Measurements from ENCODE around the gene MCF2L2. TPM values are rescaled to one million over a fixed set of nuclear protein-coding genes. Genes with fewer than 3 reads are reported as not detected.

Gene MCF2L2
- total and polyA plus RNA-seq, 2 of the 13 experiments (the other 11 are each of a cell fraction or from before 2014, with no cell fraction given) = not detected

DNA sequence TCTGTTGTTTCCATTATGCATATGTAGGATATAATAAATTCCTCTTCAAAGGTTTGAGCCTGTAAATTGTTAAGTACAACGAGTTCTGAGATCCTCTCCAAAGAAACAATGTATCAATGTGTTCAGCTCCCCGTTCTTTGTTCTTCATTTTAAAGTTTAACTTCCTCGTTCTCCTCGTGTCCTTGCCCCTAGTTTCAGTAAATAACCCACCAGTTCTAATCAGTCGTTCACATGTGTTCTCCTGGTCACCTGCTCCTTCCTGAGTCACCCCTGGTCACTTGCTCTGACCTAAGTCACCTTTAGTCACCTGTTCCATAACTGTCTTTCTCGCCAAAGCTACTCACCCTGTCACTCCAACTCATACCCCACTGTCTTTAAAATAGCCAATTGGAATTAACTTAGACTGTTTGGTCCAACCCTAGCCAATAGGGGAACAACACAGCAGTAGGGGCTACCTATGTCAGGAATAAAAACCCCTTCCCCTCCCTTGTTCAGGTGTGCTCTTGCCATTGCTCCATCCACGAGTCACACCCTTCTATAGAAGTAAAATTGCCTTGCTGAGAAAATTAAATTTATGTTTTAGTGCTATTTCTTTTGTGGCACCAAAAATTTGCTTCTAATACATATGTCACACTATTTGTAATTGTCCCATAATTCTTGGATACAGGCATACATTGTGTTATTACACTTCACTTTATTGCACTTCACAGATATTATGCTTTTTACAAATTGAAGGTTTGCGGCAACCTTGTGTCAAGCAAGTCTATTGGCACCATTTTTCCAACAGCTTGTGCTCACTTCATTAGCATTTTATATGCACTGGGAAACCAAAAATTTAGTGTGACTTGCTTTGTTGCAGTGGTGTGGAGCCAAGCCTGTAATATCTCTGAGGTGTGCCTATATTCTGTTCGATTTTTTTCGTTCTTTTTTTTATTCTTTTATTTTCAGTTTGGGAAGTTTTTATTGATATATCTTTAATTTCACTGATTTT is 15.3 kb upstream of the MCF2L2 start (continued):
- TF ChIP-seq NR2F6 (IDR thresholded peaks at IDR 0.05) (peak; percentile 53; the same call in 1 of the 2 replicates), NR2F6 (CRISPR knock-in tag; IDR thresholded peaks at IDR 0.05) (no peak), NFYB (CRISPR knock-in tag; IDR thresholded peaks at IDR 0.05) (no peak), FOSL1 (CRISPR knock-in tag; IDR thresholded peaks at IDR 0.05; ENCODE audit: borderline replicate concordance) (no peak), RARA (CRISPR knock-in tag; IDR thresholded peaks at IDR 0.05) (peak; percentile 30; the same call in 1 of the 2 replicates), ZFP90 (CRISPR knock-in tag; IDR thresholded peaks at IDR 0.05; ENCODE audit: borderline replicate concordance) (no peak), NR2F2 (IDR thresholded peaks at IDR 0.05; ENCODE audit: borderline replicate concordance, low read depth) (0 out of 2 replicates have a peak, but pooled peaks have one; percentile 39), GATA4 (IDR thresholded peaks at IDR 0.05; ENCODE audit: borderline replicate concordance, low read depth) (no peak), POLR2A (IDR thresholded peaks at IDR 0.05; ENCODE audit: insufficient read depth in 1 of 2, low read depth in 2 of 2, low read length in 2 of 2) (no peak), ARHGAP35 (CRISPR knock-in tag; IDR thresholded peaks at IDR 0.05; ENCODE audit: borderline replicate concordance) (no peak), PHB2 (IDR thresholded peaks at IDR 0.05; ENCODE audit: partially characterized antibody) (no peak), ZFX (CRISPR knock-in tag; IDR thresholded peaks at IDR 0.05; ENCODE audit: low read depth) (no peak), CHD2 (IDR thresholded peaks at IDR 0.05; ENCODE audit: low read depth, low read length) (no peak), KLF11 (CRISPR knock-in tag; IDR thresholded peaks at IDR 0.05) (no peak), REL (CRISPR knock-in tag; conservative IDR thresholded peaks at IDR 0.05) (no peak), EED (CRISPR knock-in tag; IDR thresholded peaks at IDR 0.05) (no peak), POGK (CRISPR knock-in tag; conservative IDR thresholded peaks at IDR 0.05) (no peak), HIVEP1 (CRISPR knock-in tag; IDR thresholded peaks at IDR 0.05) (no peak)
- TF ChIP-seq, protein P1, sequence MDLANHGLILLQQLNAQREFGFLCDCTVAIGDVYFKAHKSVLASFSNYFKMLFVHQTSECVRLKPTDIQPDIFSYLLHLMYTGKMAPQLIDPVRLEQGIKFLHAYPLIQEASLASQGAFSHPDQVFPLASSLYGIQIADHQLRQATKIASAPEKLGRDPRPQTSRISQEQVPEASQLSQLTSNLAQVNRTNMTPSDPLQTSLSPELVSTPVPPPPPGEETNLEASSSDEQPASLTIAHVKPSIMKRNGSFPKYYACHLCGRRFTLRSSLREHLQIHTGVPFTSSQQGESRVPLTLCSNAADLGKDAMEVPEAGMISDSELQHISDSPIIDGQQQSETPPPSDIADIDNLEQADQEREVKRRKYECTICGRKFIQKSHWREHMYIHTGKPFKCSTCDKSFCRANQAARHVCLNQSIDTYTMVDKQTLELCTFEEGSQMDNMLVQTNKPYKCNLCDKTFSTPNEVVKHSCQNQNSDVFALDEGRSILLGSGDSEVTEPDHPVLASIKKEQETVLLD (CRISPR knock-in tag; IDR thresholded peaks at IDR 0.05; ENCODE audit: low read depth) = no peak
- TF ChIP-seq, protein P2, sequence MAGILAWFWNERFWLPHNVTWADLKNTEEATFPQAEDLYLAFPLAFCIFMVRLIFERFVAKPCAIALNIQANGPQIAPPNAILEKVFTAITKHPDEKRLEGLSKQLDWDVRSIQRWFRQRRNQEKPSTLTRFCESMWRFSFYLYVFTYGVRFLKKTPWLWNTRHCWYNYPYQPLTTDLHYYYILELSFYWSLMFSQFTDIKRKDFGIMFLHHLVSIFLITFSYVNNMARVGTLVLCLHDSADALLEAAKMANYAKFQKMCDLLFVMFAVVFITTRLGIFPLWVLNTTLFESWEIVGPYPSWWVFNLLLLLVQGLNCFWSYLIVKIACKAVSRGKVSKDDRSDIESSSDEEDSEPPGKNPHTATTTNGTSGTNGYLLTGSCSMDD (CRISPR knock-in tag; IDR thresholded peaks at IDR 0.05) = no peak
- TF ChIP-seq, protein P3, sequence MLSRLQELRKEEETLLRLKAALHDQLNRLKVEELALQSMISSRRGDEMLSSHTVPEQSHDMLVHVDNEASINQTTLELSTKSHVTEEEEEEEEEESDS (CRISPR knock-in tag; IDR thresholded peaks at IDR 0.05; ENCODE audit: borderline replicate concordance) = no peak
- TF ChIP-seq, protein P4, sequence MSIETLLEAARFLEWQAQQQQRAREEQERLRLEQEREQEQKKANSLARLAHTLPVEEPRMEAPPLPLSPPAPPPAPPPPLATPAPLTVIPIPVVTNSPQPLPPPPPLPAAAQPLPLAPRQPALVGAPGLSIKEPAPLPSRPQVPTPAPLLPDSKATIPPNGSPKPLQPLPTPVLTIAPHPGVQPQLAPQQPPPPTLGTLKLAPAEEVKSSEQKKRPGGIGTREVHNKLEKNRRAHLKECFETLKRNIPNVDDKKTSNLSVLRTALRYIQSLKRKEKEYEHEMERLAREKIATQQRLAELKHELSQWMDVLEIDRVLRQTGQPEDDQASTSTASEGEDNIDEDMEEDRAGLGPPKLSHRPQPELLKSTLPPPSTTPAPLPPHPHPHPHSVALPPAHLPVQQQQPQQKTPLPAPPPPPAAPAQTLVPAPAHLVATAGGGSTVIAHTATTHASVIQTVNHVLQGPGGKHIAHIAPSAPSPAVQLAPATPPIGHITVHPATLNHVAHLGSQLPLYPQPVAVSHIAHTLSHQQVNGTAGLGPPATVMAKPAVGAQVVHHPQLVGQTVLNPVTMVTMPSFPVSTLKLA (IDR thresholded peaks at IDR 0.05) = no peak
- TF ChIP-seq, protein P5, sequence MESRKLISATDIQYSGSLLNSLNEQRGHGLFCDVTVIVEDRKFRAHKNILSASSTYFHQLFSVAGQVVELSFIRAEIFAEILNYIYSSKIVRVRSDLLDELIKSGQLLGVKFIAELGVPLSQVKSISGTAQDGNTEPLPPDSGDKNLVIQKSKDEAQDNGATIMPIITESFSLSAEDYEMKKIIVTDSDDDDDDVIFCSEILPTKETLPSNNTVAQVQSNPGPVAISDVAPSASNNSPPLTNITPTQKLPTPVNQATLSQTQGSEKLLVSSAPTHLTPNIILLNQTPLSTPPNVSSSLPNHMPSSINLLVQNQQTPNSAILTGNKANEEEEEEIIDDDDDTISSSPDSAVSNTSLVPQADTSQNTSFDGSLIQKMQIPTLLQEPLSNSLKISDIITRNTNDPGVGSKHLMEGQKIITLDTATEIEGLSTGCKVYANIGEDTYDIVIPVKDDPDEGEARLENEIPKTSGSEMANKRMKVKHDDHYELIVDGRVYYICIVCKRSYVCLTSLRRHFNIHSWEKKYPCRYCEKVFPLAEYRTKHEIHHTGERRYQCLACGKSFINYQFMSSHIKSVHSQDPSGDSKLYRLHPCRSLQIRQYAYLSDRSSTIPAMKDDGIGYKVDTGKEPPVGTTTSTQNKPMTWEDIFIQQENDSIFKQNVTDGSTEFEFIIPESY (CRISPR knock-in tag; IDR thresholded peaks at IDR 0.05) = no peak

Data from HepG2 (cell line).